ENCODE data around the gene RPL23. TPM values are rescaled to one million over a fixed set of nuclear protein-coding genes. Genes with fewer than 3 reads are reported as not detected.

The RPL23 gene
- total RNA-seq, 2 donors from 2014 or later = 1,006 to 2,029 TPM

DNA sequence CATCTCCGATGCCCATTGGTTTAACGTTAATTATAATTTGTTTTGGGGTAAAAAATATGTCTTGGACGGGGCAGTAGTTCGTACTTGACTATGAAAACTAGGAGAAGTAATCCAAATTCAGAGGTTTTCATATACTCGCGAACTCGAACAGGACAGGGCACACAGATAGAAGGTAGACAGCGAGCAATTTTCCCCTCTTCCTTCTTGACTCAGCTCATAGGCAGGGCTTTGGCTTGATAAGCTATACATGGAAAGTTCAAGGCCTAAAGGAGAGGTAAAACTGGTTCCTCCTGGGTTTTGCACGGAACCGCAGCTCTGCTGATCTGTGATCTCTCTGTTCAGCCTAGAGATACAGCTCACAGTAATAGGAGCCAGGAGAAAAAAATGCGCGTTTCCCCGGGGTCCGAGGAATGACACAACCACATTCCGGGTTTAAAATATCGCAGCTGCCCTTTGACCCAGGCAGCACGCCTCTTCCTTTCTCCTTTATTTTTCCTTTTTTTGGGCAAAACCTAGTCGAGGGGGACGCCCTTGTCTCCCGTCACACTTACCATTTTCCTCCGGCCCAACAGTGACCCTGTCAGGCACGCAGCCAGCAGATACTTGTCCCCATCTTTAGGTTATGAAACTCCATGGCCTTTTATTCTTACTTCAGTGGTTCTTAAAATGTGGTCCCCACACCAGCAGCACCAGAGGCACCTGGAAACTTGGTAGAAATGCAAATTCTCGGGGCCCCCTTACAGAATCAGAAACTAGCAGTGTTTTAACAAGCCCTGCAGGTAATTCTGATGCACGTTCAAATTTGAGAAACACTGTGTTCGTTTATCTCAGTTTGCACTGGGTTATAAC, 14.7 kb upstream of the RPL23 start:
- WGBS = 36% methylated on average over 25 of the region's 25 CpGs
- TF ChIP-seq POLR2AphosphoS5 (IDR thresholded peaks at IDR 0.05) = no peak
- no peak for TF ChIP-seq CTCF (IDR thresholded peaks at IDR 0.05)
- no peak for TF ChIP-seq POLR2A (IDR thresholded peaks at IDR 0.05)
- H3K27ac ChIP-seq = peak overlapping the region; percentile 97
- no peak for DNase-seq (ENCODE audit: low spot score)
- H3K27me3 ChIP-seq (replicated peaks; ENCODE audit: insufficient read depth) = no peaks in the 10 kb centered on the region
- H3K36me3 ChIP-seq = no peaks in the 10 kb centered on the region
- intact Hi-C loops (cut with DNase I) = loop anchor here (5.0 kb wide), 1 partner anchor 284 kb away; the partner anchor contains the start of gene PLXDC1
- H3K4me1 ChIP-seq (replicated peaks) = peaks cover 10% of the 10 kb centered on the region
- H3K4me3 ChIP-seq = peak overlapping the region; percentile 84 to 93
- H3K9me3 ChIP-seq = no peaks in the 10 kb centered on the region

GRCh38 chr17:38867179-38867967, 13.9 kb upstream of the RPL23 start:
- no peaks in the 10 kb centered on the region for H3K36me3 ChIP-seq
- peak overlapping the region; percentile 97 for H3K27ac ChIP-seq
- peaks cover 6% of the 10 kb centered on the region for H3K4me1 ChIP-seq (replicated peaks)
- no peaks in the 10 kb centered on the region for H3K27me3 ChIP-seq (replicated peaks; ENCODE audit: insufficient read depth)
- intact Hi-C loops (cut with DNase I) = loop anchor here (5.0 kb wide), 1 partner anchor 285 kb away; the partner anchor contains the start of gene PLXDC1
- 35% methylated on average over 31 of the region's 31 CpGs for WGBS
- H3K4me3 ChIP-seq = peak overlapping the region in 1 of 2 donors; percentile 93
- no peaks in the 10 kb centered on the region for H3K9me3 ChIP-seq
- TF ChIP-seq CTCF (IDR thresholded peaks at IDR 0.05) (peak in 2 of 4 experiments; percentile 29 to 50), POLR2A (IDR thresholded peaks at IDR 0.05) (no peak), POLR2AphosphoS5 (IDR thresholded peaks at IDR 0.05) (peak; percentile 27)
- DNase-seq (ENCODE audit: low spot score) = no peak

- intact Hi-C loops (cut with DNase I) = loop anchor here (5.0 kb wide), 1 partner anchor 287 kb away; the partner anchor contains the start of gene PLXDC1
- TF ChIP-seq POLR2A (IDR thresholded peaks at IDR 0.05) = no peak
- TF ChIP-seq CTCF (IDR thresholded peaks at IDR 0.05) = no peak
- no peak for TF ChIP-seq POLR2AphosphoS5 (IDR thresholded peaks at IDR 0.05)
- Histone ChIP-seq H3K4me3 (no peak overlapping the region), H3K27ac (no peak overlapping the region), H3K4me1 (replicated peaks) (no peaks in the 10 kb centered on the region), H3K36me3 (no peaks in the 10 kb centered on the region), H3K9me3 (no peaks in the 10 kb centered on the region), H3K27me3 (replicated peaks; ENCODE audit: insufficient read depth) (no peaks in the 10 kb centered on the region)
- DNase-seq (ENCODE audit: low spot score) = no peak
- WGBS = 57% methylated on average over 11 of the region's 11 CpGs
Measured at GRCh38 chr17:38864636-38865398, 11.3 kb upstream of the RPL23 start.

GRCh38 chr17:38861399-38861843, 7.9 kb upstream of the RPL23 start:
- Histone ChIP-seq H3K27ac (no peak overlapping the region), H3K9me3 (no peaks in the 10 kb centered on the region), H3K4me1 (replicated peaks) (no peaks in the 10 kb centered on the region), H3K27me3 (replicated peaks; ENCODE audit: insufficient read depth) (no peaks in the 10 kb centered on the region), H3K36me3 (no peaks in the 10 kb centered on the region), H3K4me3 (no peak overlapping the region)
- TF ChIP-seq CTCF (IDR thresholded peaks at IDR 0.05) (no peak), POLR2AphosphoS5 (IDR thresholded peaks at IDR 0.05) (no peak), POLR2A (IDR thresholded peaks at IDR 0.05) (no peak)
- 25% methylated on average over 8 of the region's 8 CpGs for WGBS
- no peak for DNase-seq (ENCODE audit: low spot score)
- intact Hi-C loops (cut with DNase I) = no loop called here
